ENCODE results near the gene ACADVL. TPM values are rescaled to one million over a fixed set of nuclear protein-coding genes. Genes with fewer than 3 reads are reported as not detected.

ACADVL gene
- total RNA-seq, 1 experiment from 2014 or later: 306 TPM

GRCh38 chr17:7250695-7251627 lies 31.2 kb downstream of the ACADVL start:
- no peak for DNase-seq (ENCODE audit: low read depth)

GRCh38 chr17:7251661-7252175 lies 32.0 kb downstream of the ACADVL start, which contains the start of gene CTDNEP1:
Gene CTDNEP1 (minus strand): TSS chr17:7251734. CDS start chr17:7251296, 438 bp downstream.
- peak; percentile 99 for DNase-seq (ENCODE audit: low read depth)

- peak; percentile 97 for DNase-seq (ENCODE audit: low read depth)
Observed at GRCh38 chr17:7252176-7253043, 32.7 kb downstream of the ACADVL start, which contains the start of gene ELP5. Gene ELP5 (plus strand): TSS chr17:7252215. CDS start chr17:7252551, 336 bp downstream.

- DNase-seq (ENCODE audit: low read depth): no peak
Observed at GRCh38 chr17:7253082-7253481, 33.3 kb downstream of the ACADVL start.

- DNase-seq (ENCODE audit: low read depth): no peak
Observed at GRCh38 chr17:7254511-7254910, 34.8 kb downstream of the ACADVL start.

- DNase-seq (ENCODE audit: low read depth): no peak
Observed at GRCh38 chr17:7256766-7257456, 37.2 kb downstream of the ACADVL start.

GRCh38 chr17:7258731-7259554 lies 39.2 kb downstream of the ACADVL start:
- DNase-seq (ENCODE audit: low read depth): peak; percentile 48

- no peak for DNase-seq (ENCODE audit: low read depth)
Observed at GRCh38 chr17:7259555-7259889, 39.8 kb downstream of the ACADVL start.

- no peak for DNase-seq (ENCODE audit: low read depth)
Observed at GRCh38 chr17:7260151-7260550, 40.4 kb downstream of the ACADVL start.

- peak; percentile 42 for DNase-seq (ENCODE audit: low read depth)
Observed at GRCh38 chr17:7260651-7261378, 41.1 kb downstream of the ACADVL start.

GRCh38 chr17:7261379-7262191 lies 41.8 kb downstream of the ACADVL start:
- DNase-seq (ENCODE audit: low read depth): no peak

- no peak for DNase-seq (ENCODE audit: low read depth)
Observed at GRCh38 chr17:7262192-7262934, 42.6 kb downstream of the ACADVL start, which contains the start of gene CLDN7. Gene CLDN7 (minus strand): TSS chr17:7262478. CDS start chr17:7262043, 435 bp downstream.

GRCh38 chr17:7262935-7263800 lies 43.4 kb downstream of the ACADVL start:
- peak; percentile 35 for DNase-seq (ENCODE audit: low read depth)

GRCh38 chr17:7263801-7264078 lies 44.0 kb downstream of the ACADVL start:
- DNase-seq (ENCODE audit: low read depth): no peak

- DNase-seq (ENCODE audit: low read depth): no peak
Observed at GRCh38 chr17:7266784-7267183, 47.0 kb downstream of the ACADVL start.

Measured in Daoy (cell line).